Sigmoid colon (tissue), 7 donors: ENCODE measurements around the gene WDR11. TPM values are rescaled to one million over a fixed set of nuclear protein-coding genes. Genes with fewer than 3 reads are reported as not detected.

Experiments used
- DNase-seq: peaks from one replicate; pipeline ENCODE4 v3.0.0-alpha.2; 2019
- H3K27ac ChIP-seq, 4 donors: fragments of 200-600 bp; sonication (generic); one replicate each; pipeline ENCODE4 v1.5.1; 2016 to 2019; ENCODE audit warnings: mild to moderate bottlenecking in 1 of 4
- H3K27me3 ChIP-seq, 3 donors: fragments of 200-600 bp; sonication (generic); one replicate each; pipeline ENCODE4 v1.5.1; 2019; ENCODE audit warnings: mild to moderate bottlenecking in 1 of 3
- H3K36me3 ChIP-seq, 4 donors: fragments of 200-600 bp; sonication (generic); one replicate each; pipeline ENCODE4 v1.5.1; 2016 to 2019
- H3K4me1 ChIP-seq, 4 donors: fragments of 200-600 bp; sonication (generic); one replicate each; pipeline ENCODE4 v1.5.1; 2017 to 2019
- H3K4me3 ChIP-seq, 4 donors: fragments of 200-600 bp; sonication (generic); one replicate each; pipeline ENCODE4 v1.5.1; 2017 to 2019; ENCODE audit warnings: mild to moderate bottlenecking in 2 of 4, moderate library complexity in 1 of 4
- H3K9me3 ChIP-seq, 4 donors: fragments of 200-600 bp in 3 of 4; sonication (generic) in 3 of 4; one replicate each; pipeline versions ENCODE4 v1.5.1 to v1.6.1; 2013 to 2019
- CTCF ChIP-seq, 4 experiments: fragments of 450-650 bp in 3 of 4; fragments of 200-600 bp in 1 of 4; IDR thresholded peaks; one replicate each; pipeline ENCODE4 v1.5.1; 2016 to 2019; ENCODE audit warnings: antibody characterized with exemption in 4 of 4, mild to moderate bottlenecking in 3 of 4, moderate library complexity in 2 of 4
- EP300 ChIP-seq, 4 donors: sonication (generic); formaldehyde crosslinking; IDR thresholded peaks; one replicate each; pipeline ENCODE4 v1.6.1; 2017; ENCODE audit warnings: antibody characterized with exemption in 4 of 4
- POLR2A ChIP-seq, 2 donors: fragments of 450-650 bp; IDR thresholded peaks; one replicate each; pipeline ENCODE4 v1.6.1; 2016; ENCODE audit warnings: antibody characterized with exemption in 2 of 2, mild to moderate bottlenecking in 2 of 2, moderate library complexity in 2 of 2
- POLR2AphosphoS5 ChIP-seq, 4 donors: sonication (generic); formaldehyde crosslinking; IDR thresholded peaks; one replicate each; pipeline ENCODE4 v1.6.1; 2017; ENCODE audit warnings: antibody characterized with exemption in 4 of 4
- WGBS, 2 donors: extraction: QIAGEN DNeasy Blood & Tissue Kit; methylation state at CpG; one replicate each; pipeline ENCODE4 v1.1.7; 2013; 5-methylcytosine and 5-hydroxymethylcytosine counted together
- intact Hi-C: fragments of 100-400 bp; cut with DNase I; formaldehyde crosslinking; loops from one replicate; pipeline ENCODE4 v1.15.1; 2023
- polyA plus RNA-seq, 3 donors: library from polyadenylated mRNA; stranded (reverse); fragments of 200-250 nt; gene quantifications; one replicate each; pipeline ENCODE4 v1.2.3, GENCODE V29; 2013
- total RNA-seq, 4 donors: library from RNA; depleted of rRNA; stranded (reverse); fragments of >200 nt; gene quantifications; one replicate each; pipeline ENCODE4 v1.1.0, GENCODE V29; 2016
- donor health status: healthy with polysubstance abuse.
- donor health status: Bipolar disorder and iron deficiency.
- donor health status: healthy.

WDR11 gene
- total and polyA plus RNA-seq, 7 donors = 18.5 to 65.1 (median 40.3) TPM

- TF ChIP-seq POLR2A (IDR thresholded peaks at IDR 0.05) (no peak), EP300 (IDR thresholded peaks at IDR 0.05) (no peak), POLR2AphosphoS5 (IDR thresholded peaks at IDR 0.05) (no peak), CTCF (IDR thresholded peaks at IDR 0.05) (no peak)
- DNase-seq = peak; percentile 36
- Histone ChIP-seq H3K36me3 (no peaks in the 10 kb centered on the region), H3K4me1 (peaks cover 0 to 10% (median 2%) of the 10 kb centered on the region in 4 donors), H3K4me3 (no peak overlapping the region), H3K27ac (no peak overlapping the region), H3K9me3 (no peaks in the 10 kb centered on the region), H3K27me3 (no peaks in the 10 kb centered on the region)
- 31 to 50% methylated on average over 13 of the region's 13 CpGs for WGBS, 2 donors
- intact Hi-C loops = loop anchor here (10.0 kb wide), 1 partner anchor 364 kb away; no protein-coding TSS in a partner anchor
Measured at GRCh38 chr10:120940299-120940900, 89.2 kb downstream of the WDR11 start.

- no peak for DNase-seq
- 82 to 86% methylated on average over 5 of the region's 5 CpGs for WGBS, 2 donors
- TF ChIP-seq POLR2AphosphoS5 (IDR thresholded peaks at IDR 0.05) (no peak), EP300 (IDR thresholded peaks at IDR 0.05) (no peak), POLR2A (IDR thresholded peaks at IDR 0.05) (no peak), CTCF (IDR thresholded peaks at IDR 0.05) (no peak)
- Histone ChIP-seq H3K27me3 (no peaks in the 10 kb centered on the region), H3K4me1 (peaks cover 0 to 21% (median 13%) of the 10 kb centered on the region in 4 donors), H3K9me3 (no peaks in the 10 kb centered on the region), H3K27ac (no peak overlapping the region), H3K36me3 (no peaks in the 10 kb centered on the region), H3K4me3 (no peak overlapping the region)
- intact Hi-C loops = loop anchor here (10.0 kb wide), 1 partner anchor 363 kb away; no protein-coding TSS in a partner anchor
Measured at GRCh38 chr10:120941501-120941900, 90.3 kb downstream of the WDR11 start.

GRCh38 chr10:120942806-120943413 lies 91.7 kb downstream of the WDR11 start:
- peak; percentile 88 for DNase-seq
- Histone ChIP-seq H3K4me1 (peaks cover 0 to 21% (median 16%) of the 10 kb centered on the region in 4 donors), H3K27me3 (no peaks in the 10 kb centered on the region), H3K4me3 (no peak overlapping the region), H3K27ac (no peak overlapping the region), H3K9me3 (no peaks in the 10 kb centered on the region), H3K36me3 (no peaks in the 10 kb centered on the region)
- WGBS, 2 donors = 20 to 23% methylated on average over 23 of the region's 23 CpGs
- TF ChIP-seq CTCF (IDR thresholded peaks at IDR 0.05) = peak; percentile 84 to 87 (median 86)
- no peak for TF ChIP-seq POLR2AphosphoS5 (IDR thresholded peaks at IDR 0.05)
- intact Hi-C loops = loop anchor here (1.0 to 10.0 kb wide), 2 partner anchors 362 to 944 kb away; no protein-coding TSS in a partner anchor

GRCh38 chr10:120943542-120943941 lies 92.4 kb downstream of the WDR11 start:
- intact Hi-C loops = loop anchor here (1.0 to 10.0 kb wide), 2 partner anchors 361 to 944 kb away; no protein-coding TSS in a partner anchor
- no peaks in the 10 kb centered on the region for H3K9me3 ChIP-seq
- no peaks in the 10 kb centered on the region for H3K27me3 ChIP-seq
- no peak for DNase-seq
- TF ChIP-seq POLR2A (IDR thresholded peaks at IDR 0.05) = no peak
- TF ChIP-seq POLR2AphosphoS5 (IDR thresholded peaks at IDR 0.05) = no peak
- TF ChIP-seq CTCF (IDR thresholded peaks at IDR 0.05) = no peak
- no peak for TF ChIP-seq EP300 (IDR thresholded peaks at IDR 0.05)
- no peak overlapping the region for H3K27ac ChIP-seq
- WGBS, 2 donors = 80 to 85% methylated on average over 6 of the region's 6 CpGs
- H3K4me1 ChIP-seq = peaks cover 0 to 21% (median 16%) of the 10 kb centered on the region in 4 donors
- H3K36me3 ChIP-seq = no peaks in the 10 kb centered on the region
- no peak overlapping the region for H3K4me3 ChIP-seq
